Left cardiac atrium (tissue), 4 donors: ENCODE data around the gene MSI2. TPM values are rescaled to one million over a fixed set of nuclear protein-coding genes. Genes with fewer than 3 reads are reported as not detected.

Source experiments
- ATAC-seq, 2 donors: fragments of 200-7000 bp; cut with Tn5 transposase; one replicate each; pipeline ENCODE4 v1.9.1; 2020; ENCODE audit warnings: mild to moderate bottlenecking in 2 of 2, moderate library complexity in 2 of 2
- DNase-seq: peaks from one replicate; pipeline ENCODE4 v3.0.0-alpha.2; 2020
- intact Hi-C, 2 donors: fragments of 100-400 bp; cut with DNase I; formaldehyde crosslinking; loops; one replicate each; pipeline versions ENCODE4 v1.14.1 to v1.15.1; 2022 to 2023
- total RNA-seq, 2 donors: library from RNA; stranded (reverse); fragmentation: NEBNext Ultra II Directional; extraction: Animal tissue kit (Norgen Biotek cat#: 25700); gene quantifications; one replicate each; pipeline ENCODE4 v1.2.1, GENCODE V29; 2021
- donor health status: DM: no; HTN: yes; CAD: no.
- donor health status: DM: no; HTN: yes; CAD: no; lungs with severe emphysema.
- donor health status: DM: yes; HTN: yes; CAD: no.
- donor health status: Dilated cardiomyopathy.

MSI2 gene
- total RNA-seq, 2 donors from 2014 or later, result 84.1 to 95.5 TPM

DNA sequence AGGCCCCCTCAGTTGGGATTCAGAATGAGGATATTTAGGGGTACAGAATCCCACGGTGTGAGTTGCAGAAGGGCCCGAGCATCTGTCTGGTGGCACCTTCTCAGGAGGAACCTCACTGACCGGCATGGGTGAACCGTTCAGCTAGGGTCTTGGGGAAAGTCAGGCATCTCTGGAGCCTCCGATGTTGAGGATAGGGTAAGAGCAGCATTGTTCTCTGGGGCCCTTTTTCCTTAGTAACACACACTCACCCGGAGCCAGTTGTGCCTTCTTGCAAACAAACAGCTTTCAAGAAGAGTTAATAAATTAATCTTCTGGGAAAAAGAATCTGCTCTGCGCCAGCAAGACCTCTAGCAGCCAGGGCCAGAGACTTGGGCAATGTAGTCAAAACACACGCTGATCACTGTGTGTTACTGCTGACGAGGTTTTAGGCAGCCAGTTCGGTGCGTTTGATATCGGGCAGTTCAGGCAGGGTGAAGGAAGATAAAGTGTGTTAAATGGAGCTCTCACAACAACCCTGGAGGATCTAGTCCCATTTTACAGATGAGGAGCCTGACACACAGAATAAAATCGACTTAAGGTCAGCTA lies 48.9 kb downstream of the MSI2 start:
- ATAC-seq (peak in 1 of 2 donors; percentile 65), DNase-seq (no peak)
- intact Hi-C loops, result no loop called here

- intact Hi-C loops, result no loop called here
- DNase-seq, result no peak
- ATAC-seq, result no peak
These were observed 49.7 kb downstream of the MSI2 start for GRCh38 chr17:57305908-57306504.

DNA sequence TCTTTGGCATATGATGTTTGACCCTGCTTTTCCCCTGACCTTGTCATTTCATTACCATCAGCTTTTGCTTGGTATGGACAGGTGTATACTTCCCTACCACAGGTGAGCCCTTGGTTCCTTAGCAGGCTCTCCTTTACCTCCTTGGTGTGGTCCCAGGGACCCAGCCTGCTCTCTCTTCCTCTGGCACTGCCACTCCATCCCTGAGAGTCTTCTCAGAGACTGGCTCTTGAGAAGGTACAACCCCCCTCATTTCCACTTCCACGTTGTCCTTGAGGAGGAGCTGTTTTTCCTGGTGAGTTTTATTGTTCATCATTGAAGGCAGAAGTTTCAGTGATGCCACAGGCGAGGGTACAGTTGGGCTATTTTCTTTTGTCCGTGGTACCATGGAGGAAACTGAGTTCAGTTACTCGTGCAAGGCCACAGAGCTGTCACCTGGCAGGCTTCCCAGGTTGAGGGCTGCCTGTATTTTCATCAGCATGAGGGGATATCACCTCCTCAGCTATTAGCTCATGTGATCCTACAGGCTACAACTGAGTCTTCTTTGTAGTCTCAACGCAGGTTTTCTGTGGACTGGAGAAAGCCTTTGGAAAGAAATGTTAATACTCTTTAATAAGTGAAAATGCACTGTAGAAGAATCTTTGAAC lies 52.3 kb downstream of the MSI2 start:
- intact Hi-C loops, result no loop called here
- ATAC-seq (no peak), DNase-seq (no peak)

GRCh38 chr17:57309479-57309878 lies 53.2 kb downstream of the MSI2 start:
- intact Hi-C loops, result no loop called here
- no peak for ATAC-seq
- no peak for DNase-seq

- intact Hi-C loops, result no loop called here
- ATAC-seq (no peak), DNase-seq (no peak)
These were observed 55.2 kb downstream of the MSI2 start for GRCh38 chr17:57311281-57312216.

DNA sequence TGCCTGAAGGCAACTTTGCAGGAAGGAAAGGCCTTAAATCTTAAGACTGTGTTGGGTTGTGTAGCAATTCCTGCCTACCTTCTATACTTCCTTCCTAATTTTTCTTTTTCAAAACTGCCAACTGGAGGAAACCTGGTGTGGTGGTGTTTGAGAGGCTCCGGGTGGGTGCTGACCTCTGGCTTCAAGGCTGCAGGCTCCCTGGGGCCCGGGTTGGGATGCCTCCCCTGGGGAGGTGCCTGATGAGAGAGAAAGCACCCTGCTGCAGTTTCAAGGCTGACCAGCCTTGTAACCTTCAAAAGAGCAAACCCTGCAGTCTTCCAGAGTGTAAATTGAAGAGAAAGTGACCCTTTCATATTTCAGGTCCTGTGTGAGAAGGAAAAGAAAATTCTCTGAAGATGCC lies 55.9 kb downstream of the MSI2 start:
- intact Hi-C loops, result no loop called here
- DNase-seq, result no peak
- no peak for ATAC-seq

DNA sequence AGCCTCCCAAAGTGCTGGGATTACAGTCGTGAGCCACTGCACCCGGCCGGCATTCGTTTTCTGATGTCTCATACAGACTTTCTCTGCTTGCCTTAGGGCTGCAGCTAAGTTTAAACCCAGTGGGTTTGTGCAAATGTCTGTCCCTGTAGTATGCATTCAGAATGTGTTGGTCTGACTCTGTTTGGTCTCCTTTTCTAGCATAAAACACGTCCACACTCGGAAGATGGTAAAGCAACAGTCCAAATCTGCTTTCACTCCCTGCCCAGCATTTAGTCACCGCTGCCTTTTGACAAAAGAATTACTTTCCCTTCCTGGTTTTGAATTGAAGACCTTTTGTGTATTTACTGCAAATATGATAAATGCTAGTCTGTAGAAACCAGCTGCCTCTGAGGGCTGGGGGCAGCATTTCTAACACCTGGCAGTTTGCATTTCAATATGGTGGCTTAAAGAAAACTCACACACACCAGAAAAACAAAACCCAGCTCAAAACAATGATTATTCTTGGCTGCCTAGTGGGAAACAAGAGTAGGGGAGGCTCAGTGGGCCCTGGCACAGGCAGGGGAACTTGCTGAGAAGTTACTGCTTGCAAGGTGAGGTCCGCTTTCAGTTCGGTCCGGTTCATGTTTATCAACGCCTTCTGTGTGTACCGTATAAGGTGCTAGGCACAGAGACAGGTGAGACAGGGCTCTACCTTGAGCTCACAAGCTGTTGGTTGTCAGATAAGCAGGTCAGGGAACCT lies 56.9 kb downstream of the MSI2 start:
- intact Hi-C loops, result no loop called here
- no peak for ATAC-seq
- no peak for DNase-seq

DNA sequence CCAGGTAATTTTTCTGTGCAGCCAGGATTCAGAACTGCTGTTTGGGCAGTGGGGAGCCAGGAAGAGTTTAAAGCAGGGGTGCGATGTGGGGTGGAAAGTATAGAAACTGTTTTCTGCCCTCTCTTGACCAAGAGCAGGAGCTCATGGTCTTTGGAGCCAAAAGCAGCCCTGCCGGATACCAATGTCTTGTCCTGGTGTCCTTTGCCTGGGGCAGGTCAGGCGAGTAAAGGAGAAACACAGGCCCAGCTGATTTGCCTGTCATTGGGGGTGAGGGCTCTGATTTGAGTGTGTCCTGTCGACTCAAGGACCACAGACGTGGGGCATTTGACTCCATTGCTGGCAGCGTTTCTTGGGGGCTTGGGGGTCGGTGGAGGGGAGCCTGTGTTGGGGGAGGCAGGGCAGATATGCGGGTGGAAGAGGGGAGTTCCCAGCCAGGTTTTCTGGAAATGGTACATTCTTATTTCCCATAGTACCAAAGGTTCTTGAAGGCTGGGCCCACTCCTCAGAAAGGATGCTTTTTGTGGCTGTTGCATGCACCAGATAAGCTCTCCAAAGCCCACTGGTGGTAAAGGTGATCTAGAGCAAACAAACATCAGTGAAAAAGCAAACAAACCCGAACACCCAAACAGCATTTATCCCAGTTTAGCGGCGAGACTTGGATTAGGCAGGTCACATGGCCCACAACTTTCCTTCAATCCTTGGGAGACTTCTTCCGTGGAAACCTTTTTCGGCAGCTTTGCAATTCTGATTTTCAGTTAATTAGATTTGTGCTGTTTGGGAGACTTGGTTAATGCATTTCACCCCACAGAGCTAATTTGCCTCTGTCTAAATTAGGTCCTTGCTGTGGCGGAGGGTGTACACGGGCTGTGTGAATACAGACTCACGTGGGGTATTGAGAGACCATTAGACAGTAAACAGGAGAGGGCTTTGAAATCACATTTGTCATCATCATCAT lies 59.0 kb downstream of the MSI2 start:
- intact Hi-C loops, result no loop called here
- no peak for ATAC-seq
- DNase-seq, result no peak

DNA sequence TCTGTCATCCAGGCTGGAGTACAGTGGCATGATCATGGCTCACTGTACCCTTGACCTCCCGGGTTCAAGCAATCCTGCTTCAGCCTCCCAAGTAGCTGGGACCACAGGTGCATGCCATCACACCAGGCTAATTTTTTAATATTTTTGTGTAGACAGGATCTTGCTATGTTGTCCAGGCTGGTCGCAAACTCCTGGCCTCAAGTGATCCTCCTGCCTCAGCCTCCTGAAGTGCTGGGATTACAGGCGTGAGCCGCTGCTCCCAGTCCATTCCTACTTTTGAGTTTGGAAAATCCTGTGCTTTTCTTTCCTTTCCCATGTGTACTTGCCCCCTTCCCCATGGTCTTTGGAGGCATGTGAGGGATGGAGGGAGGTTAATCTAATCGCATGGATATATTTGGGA lies 60.0 kb downstream of the MSI2 start:
- intact Hi-C loops, result no loop called here
- ATAC-seq, result no peak
- DNase-seq, result no peak

- intact Hi-C loops, result no loop called here
- ATAC-seq, result no peak
- DNase-seq, result no peak
These were observed 60.8 kb downstream of the MSI2 start for GRCh38 chr17:57317079-57317478.

GRCh38 chr17:57318913-57319312 lies 62.6 kb downstream of the MSI2 start:
- no peak for DNase-seq
- no peak for ATAC-seq
- intact Hi-C loops, result no loop called here

DNA sequence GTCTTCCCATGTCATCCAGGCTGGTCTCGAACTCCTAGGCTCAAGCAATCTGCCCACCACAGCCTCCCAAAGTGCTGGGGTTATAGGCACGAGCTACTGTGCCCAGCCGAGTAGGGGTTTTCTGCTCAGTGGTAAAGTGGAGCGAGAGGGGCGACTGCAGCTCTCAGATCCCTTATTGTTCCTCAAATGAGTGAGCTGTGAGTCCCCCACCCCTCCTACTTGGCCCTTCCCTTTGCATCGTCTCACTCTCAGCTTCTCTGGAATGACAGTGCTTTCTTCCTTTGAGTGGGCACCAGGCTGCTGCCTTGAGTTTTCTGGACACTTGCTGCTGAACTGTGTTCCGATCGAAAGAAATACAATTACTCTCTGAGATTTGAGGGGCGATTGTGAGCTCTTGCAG lies 63.5 kb downstream of the MSI2 start:
- intact Hi-C loops, result no loop called here
- no peak for DNase-seq
- ATAC-seq, result no peak

- DNase-seq, result no peak
- intact Hi-C loops, result no loop called here
- no peak for ATAC-seq
These were observed 67.1 kb downstream of the MSI2 start for GRCh38 chr17:57323391-57323790.

GRCh38 chr17:57324060-57324459 lies 67.7 kb downstream of the MSI2 start:
- intact Hi-C loops, result no loop called here
- DNase-seq (no peak), ATAC-seq (no peak)

GRCh38 chr17:57324631-57325030 lies 68.3 kb downstream of the MSI2 start:
- ATAC-seq (no peak), DNase-seq (no peak)

DNA sequence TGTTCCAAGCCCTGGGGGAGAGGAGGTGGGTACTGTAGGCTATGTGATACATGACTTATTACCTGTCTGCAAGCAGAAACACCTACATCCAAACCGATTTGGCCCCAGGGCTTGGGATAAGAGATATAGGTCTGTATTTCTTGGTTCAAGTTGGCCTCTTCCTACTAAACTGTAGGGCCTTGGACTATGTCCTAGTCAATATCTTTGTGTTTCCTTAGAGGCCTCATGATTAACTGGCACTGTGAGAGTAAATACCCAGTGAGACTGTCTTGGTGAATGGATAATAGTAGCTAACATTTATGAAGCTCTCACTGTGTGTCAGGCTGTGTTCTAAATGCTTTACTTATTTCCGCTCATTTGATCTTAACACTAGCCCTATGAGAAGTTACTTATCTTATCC lies 70.0 kb downstream of the MSI2 start:
- intact Hi-C loops, result no loop called here
- ATAC-seq (no peak), DNase-seq (no peak)

More at GRCh38 chr17:57324631-57325030, 68.3 kb downstream of the MSI2 start:
- intact Hi-C loops, result no loop called here

DNA sequence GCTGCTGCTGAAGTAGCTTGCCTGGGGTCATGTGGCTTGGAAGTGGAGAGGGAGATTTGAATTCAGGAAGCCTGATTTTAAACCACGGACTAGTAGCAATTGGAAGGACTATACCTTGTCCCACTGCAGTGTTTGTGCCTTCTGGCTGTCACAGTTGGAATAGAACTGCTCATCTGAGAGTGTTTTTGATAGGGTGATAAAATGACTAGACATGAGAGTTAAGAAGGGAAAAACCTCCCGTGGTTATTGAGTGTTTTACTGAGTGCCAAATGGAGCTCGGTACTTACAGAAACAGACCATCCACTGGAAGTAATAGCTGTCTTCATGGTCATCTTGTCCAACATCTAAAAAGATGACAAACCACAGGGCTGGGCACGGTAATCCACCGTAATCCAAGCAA lies 70.4 kb downstream of the MSI2 start:
- DNase-seq (no peak), ATAC-seq (no peak)
- intact Hi-C loops, result no loop called here
